Caco-2 (cell line): ENCODE results near the gene GABRD. TPM values are rescaled to one million over a fixed set of nuclear protein-coding genes. Genes with fewer than 3 reads are reported as not detected.

Experiments
- BruUV-seq: library from RNA; stranded (reverse); fragments of 400-500 nt; replicated peaks from 2 replicates; lab custom pipeline; 2021; lab: Mats Ljungman, UMichigan
- CTCF ChIA-PET: fragments of 300-600 bp; sonication (Branson Sonifier 250); formaldehyde crosslinking; loops from one replicate; lab custom pipeline; 2022; ENCODE audit warnings: antibody characterized with exemption; lab: Charles Lee
- POLR2A ChIA-PET: fragments of 300-600 bp; sonication (Branson Sonifier 250); formaldehyde crosslinking; loops from one replicate; lab custom pipeline; 2022; ENCODE audit warnings: antibody characterized with exemption; lab: Charles Lee
- DNase-seq, 2 experiments: peaks; one replicate each; pipeline versions ENCODE4 v3.0.0 to v3.0.0-alpha.2; 2020 to 2022
- H3K27me3 ChIP-seq: replicated peaks from 2 replicates; pipeline ENCODE4 v1.6.0; 2011; ENCODE audit warnings: low read length; ENCODE audit not compliant: control insufficient read depth, insufficient read depth
- H3K36me3 ChIP-seq: 2 replicates; pipeline ENCODE4 v1.5.1; 2011; ENCODE audit warnings: low read length; ENCODE audit not compliant: control insufficient read depth, insufficient read depth
- H3K4me1 ChIP-seq: fragments of 250-450 bp; sonication (Bioruptor Pico); 2 replicates; pipeline ENCODE4 v1.5.1; 2020; ENCODE audit warnings: mild to moderate bottlenecking
- H3K4me3 ChIP-seq: 2 replicates; pipeline ENCODE4 v1.5.1; 2011; ENCODE audit warnings: low read depth, mild to moderate bottlenecking, control low read depth, low read length
- H3K9me3 ChIP-seq: fragments of 250-450 bp; sonication (Bioruptor Pico); 2 replicates; pipeline ENCODE4 v1.5.1; 2020; ENCODE audit warnings: mild to moderate bottlenecking, moderate library complexity
- H3K27ac Mint-ChIP-seq: one replicate; pipeline ENCODE4 v1.8.0; 2022; ENCODE audit warnings: mixed read lengths; ENCODE audit not compliant: unreplicated experiment
- H3K27me3 Mint-ChIP-seq: one replicate; pipeline ENCODE4 v1.8.0; 2022; ENCODE audit warnings: mixed read lengths; ENCODE audit not compliant: insufficient read depth, unreplicated experiment
- H3K36me3 Mint-ChIP-seq: one replicate; pipeline ENCODE4 v1.8.0; 2022; ENCODE audit warnings: mild to moderate bottlenecking, mixed read lengths; ENCODE audit not compliant: insufficient read depth, unreplicated experiment
- H3K4me1 Mint-ChIP-seq: one replicate; pipeline ENCODE4 v1.8.0; 2022; ENCODE audit warnings: low read depth, mixed read lengths; ENCODE audit not compliant: unreplicated experiment
- H3K4me3 Mint-ChIP-seq: one replicate; pipeline ENCODE4 v1.8.0; 2022; ENCODE audit warnings: mild to moderate bottlenecking, moderate library complexity, mixed read lengths; ENCODE audit not compliant: unreplicated experiment
- H3K9me3 Mint-ChIP-seq: one replicate; pipeline ENCODE4 v1.8.0; 2022; ENCODE audit warnings: mixed read lengths; ENCODE audit not compliant: unreplicated experiment
- CTCF ChIP-seq, 2 experiments: fragments of 200-600 bp in 1 of 2; IDR thresholded peaks; 1 replicate in 1 of 2; 2 replicates in 1 of 2; pipeline versions ENCODE4 v1.5.1 to v1.8.0; 2011 to 2022; ENCODE audit warnings: antibody characterized with exemption in 1 of 2, control low read depth in 1 of 2, inconsistent platforms in 1 of 2, low read depth in 1 of 2, low read length in 1 of 2, mild to moderate bottlenecking in 1 of 2, moderate library complexity in 1 of 2; ENCODE audit not compliant: insufficient read depth in 1 of 2, severe bottlenecking in 1 of 2, unreplicated experiment in 1 of 2
- intact Hi-C: fragments of 100-400 bp; cut with micrococcal nuclease; formaldehyde crosslinking; loops from one replicate; pipeline ENCODE4 v1.10.0; 2022; ENCODE audit not compliant: unreplicated experiment
- total RNA-seq: library from RNA; stranded (reverse); gene quantifications from 2 replicates; pipeline ENCODE4 v1.2.3, GENCODE V29; 2022

Gene GABRD
- total RNA-seq, 1 experiment from 2014 or later, result 0.34 TPM

- H3K4me1 Mint-ChIP-seq, result peaks cover 5% of the 10 kb centered on the region
- H3K36me3 Mint-ChIP-seq, result no peaks in the 10 kb centered on the region
- no peaks in the 10 kb centered on the region for H3K9me3 ChIP-seq
- POLR2A ChIA-PET, result no interaction called here
- no peaks in the 10 kb centered on the region for H3K27me3 ChIP-seq
- DNase-seq, result no peak
- no peak overlapping the region for H3K4me3 Mint-ChIP-seq
- no TSS peak for BruUV-seq
- no peak for TF ChIP-seq CTCF (IDR thresholded peaks at IDR 0.05; ENCODE audit: insufficient read depth in 1 of 2, low read depth in 1 of 2, low read length in 1 of 2, severe bottlenecking in 1 of 2, unreplicated experiment in 1 of 2)
- no peaks in the 10 kb centered on the region for H3K4me1 ChIP-seq
- H3K4me3 ChIP-seq, result no peak overlapping the region
- intact Hi-C loops, result no loop called here
- no peaks in the 10 kb centered on the region for H3K9me3 Mint-ChIP-seq
- no peaks in the 10 kb centered on the region for H3K36me3 ChIP-seq
- no peak overlapping the region for H3K27ac Mint-ChIP-seq
- CTCF ChIA-PET, result no interaction called here
- H3K27me3 Mint-ChIP-seq, result no peaks in the 10 kb centered on the region
Measured at GRCh38 chr1:1994536-1994935, 24.6 kb upstream of the GABRD start.

GRCh38 chr1:1996207-1996651, 22.9 kb upstream of the GABRD start:
- Histone ChIP-seq H3K4me3 (no peak overlapping the region), H3K36me3 (no peaks in the 10 kb centered on the region), H3K27me3 (no peaks in the 10 kb centered on the region), H3K4me1 (no peaks in the 10 kb centered on the region), H3K9me3 (no peaks in the 10 kb centered on the region)
- H3K9me3 Mint-ChIP-seq, result no peaks in the 10 kb centered on the region
- H3K27me3 Mint-ChIP-seq, result no peaks in the 10 kb centered on the region
- ChIA-PET POLR2A (no interaction called here), CTCF (no interaction called here)
- no TSS peak for BruUV-seq
- H3K4me3 Mint-ChIP-seq, result no peak overlapping the region
- H3K4me1 Mint-ChIP-seq, result peaks cover 5% of the 10 kb centered on the region
- intact Hi-C loops, result no loop called here
- no peak for TF ChIP-seq CTCF (IDR thresholded peaks at IDR 0.05; ENCODE audit: insufficient read depth in 1 of 2, low read depth in 1 of 2, low read length in 1 of 2, severe bottlenecking in 1 of 2, unreplicated experiment in 1 of 2)
- DNase-seq, result no peak
- no peaks in the 10 kb centered on the region for H3K36me3 Mint-ChIP-seq
- H3K27ac Mint-ChIP-seq, result no peak overlapping the region

GRCh38 chr1:1997576-1997975, 21.6 kb upstream of the GABRD start:
- H3K9me3 ChIP-seq, result no peaks in the 10 kb centered on the region
- BruUV-seq, result no TSS peak
- Mint-ChIP-seq H3K4me1 (peaks cover 5% of the 10 kb centered on the region), H3K4me3 (no peak overlapping the region), H3K27ac (no peak overlapping the region), H3K9me3 (no peaks in the 10 kb centered on the region), H3K36me3 (no peaks in the 10 kb centered on the region), H3K27me3 (no peaks in the 10 kb centered on the region)
- no peak for DNase-seq
- H3K36me3 ChIP-seq, result no peaks in the 10 kb centered on the region
- H3K27me3 ChIP-seq, result no peaks in the 10 kb centered on the region
- ChIA-PET POLR2A (no interaction called here), CTCF (no interaction called here)
- intact Hi-C loops, result no loop called here
- TF ChIP-seq CTCF (IDR thresholded peaks at IDR 0.05; ENCODE audit: insufficient read depth in 1 of 2, low read depth in 1 of 2, low read length in 1 of 2, severe bottlenecking in 1 of 2, unreplicated experiment in 1 of 2), result no peak
- no peak overlapping the region for H3K4me3 ChIP-seq
- H3K4me1 ChIP-seq, result peaks cover 7% of the 10 kb centered on the region
